SH-SY5Y (cell line): Measurements from ENCODE around the gene ATRNL1.

Source experiments
- GATA2 ChIP-seq: IDR thresholded peaks from 2 replicates; pipeline ENCODE4 v1.6.1; 2011; ENCODE audit warnings: mild to moderate bottlenecking, low read depth, low read length
- GATA3 ChIP-seq: IDR thresholded peaks from 2 replicates; pipeline ENCODE4 v1.6.1; 2011; ENCODE audit warnings: low read depth, mild to moderate bottlenecking, low read length, moderate library complexity

ATRNL1 gene

GRCh38 chr10:115572740-115573455 is 479.7 kb downstream of the ATRNL1 start:
- no peak for TF ChIP-seq GATA3
- TF ChIP-seq GATA2, result no peak

GRCh38 chr10:115580239-115580638 is 487.1 kb downstream of the ATRNL1 start:
- TF ChIP-seq GATA2 (no peak), GATA3 (no peak)

GRCh38 chr10:115593060-115593459 is 499.9 kb downstream of the ATRNL1 start:
- no peak for TF ChIP-seq GATA3
- TF ChIP-seq GATA2, result no peak

GRCh38 chr10:115604627-115605026 is 511.5 kb downstream of the ATRNL1 start:
- TF ChIP-seq GATA2 (no peak), GATA3 (peak; percentile 61)

GRCh38 chr10:115606086-115606485 is 512.9 kb downstream of the ATRNL1 start:
- TF ChIP-seq GATA3, result no peak
- TF ChIP-seq GATA2, result no peak

- no peak for TF ChIP-seq GATA3
- no peak for TF ChIP-seq GATA2
Measured at GRCh38 chr10:115606741-115607140, 513.6 kb downstream of the ATRNL1 start.

GRCh38 chr10:115624448-115624847 is 531.3 kb downstream of the ATRNL1 start:
- TF ChIP-seq GATA2, result no peak
- TF ChIP-seq GATA3, result no peak

- TF ChIP-seq GATA2 (no peak), GATA3 (no peak)
Measured at GRCh38 chr10:115628616-115629015, 535.5 kb downstream of the ATRNL1 start.

GRCh38 chr10:115638246-115638645 is 545.1 kb downstream of the ATRNL1 start:
- TF ChIP-seq GATA3 (no peak), GATA2 (no peak)

GRCh38 chr10:115649217-115649616 is 556.1 kb downstream of the ATRNL1 start:
- TF ChIP-seq GATA3, result no peak
- no peak; the same call in 1 of the 2 replicates for TF ChIP-seq GATA2

GRCh38 chr10:115653473-115653872 is 560.3 kb downstream of the ATRNL1 start:
- TF ChIP-seq GATA2 (no peak), GATA3 (no peak)

GRCh38 chr10:115654961-115655360 is 561.8 kb downstream of the ATRNL1 start:
- no peak for TF ChIP-seq GATA2
- TF ChIP-seq GATA3, result no peak

- TF ChIP-seq GATA2 (no peak), GATA3 (no peak)
Measured at GRCh38 chr10:115657161-115657860, 564.1 kb downstream of the ATRNL1 start.

GRCh38 chr10:115659616-115660015 is 566.5 kb downstream of the ATRNL1 start:
- TF ChIP-seq GATA2 (no peak), GATA3 (no peak)

- TF ChIP-seq GATA3, result no peak
- TF ChIP-seq GATA2, result no peak
Measured at GRCh38 chr10:115660391-115660790, 567.2 kb downstream of the ATRNL1 start.
